GM12891 (cell line): Measurements from ENCODE around the gene LAMA5.

Experiments used
- PAX5 ChIP-seq: IDR thresholded peaks from 2 replicates; pipeline ENCODE4 v1.6.1; 2011; ENCODE audit warnings: low read length, moderate library complexity, mild to moderate bottlenecking; ENCODE audit not compliant: insufficient read depth, severe bottlenecking
- POLR2A ChIP-seq: IDR thresholded peaks from 2 replicates; pipeline ENCODE4 v1.6.1; 2011; ENCODE audit warnings: low read depth, low read length, control low read depth
- POLR2AphosphoS5 ChIP-seq: IDR thresholded peaks from 2 replicates; pipeline ENCODE4 v1.6.1; 2011; ENCODE audit warnings: low read depth, low read length, control low read depth
- SPI1 ChIP-seq: IDR thresholded peaks from 2 replicates; pipeline ENCODE4 v1.6.1; 2011; ENCODE audit warnings: low read depth, low read length, control low read depth
- TAF1 ChIP-seq: IDR thresholded peaks from 2 replicates; pipeline ENCODE4 v1.6.1; 2011; ENCODE audit warnings: low read depth, low read length, control low read depth

DNA sequence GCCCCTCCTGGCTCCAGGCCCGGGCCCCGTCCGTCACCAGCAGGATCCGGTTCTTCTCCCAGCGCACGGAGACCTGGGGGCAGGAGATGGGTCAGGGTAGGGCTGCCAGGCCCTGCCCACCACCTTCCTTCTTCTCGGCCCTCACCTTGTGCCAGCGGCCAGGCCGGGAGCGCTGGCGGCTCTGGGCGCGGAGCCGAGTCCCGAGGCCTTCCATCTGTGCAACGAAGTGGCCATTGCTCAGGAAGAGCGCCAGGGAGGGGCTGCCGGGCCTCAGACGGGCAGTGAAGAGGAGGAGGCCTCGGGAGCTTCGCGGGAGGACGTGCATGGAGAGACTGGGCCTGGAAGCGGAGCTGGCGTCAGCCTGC is 56.4 kb downstream of the LAMA5 start:
- TF ChIP-seq TAF1 (no peak), POLR2AphosphoS5 (no peak), POLR2A (no peak), SPI1 (no peak), PAX5 (no peak)
